Measurements from ENCODE around the gene ADRB2.

- TF ChIP-seq POLR2AphosphoS5 (IDR thresholded peaks at IDR 0.05; ENCODE audit: low read length): no peak
- no peak for TF ChIP-seq YY1 (IDR thresholded peaks at IDR 0.05; ENCODE audit: low read depth, low read length)
- no peak for TF ChIP-seq ZBTB33 (IDR thresholded peaks at IDR 0.05)
Observed at GRCh38 chr5:148786456-148786855, 40.0 kb upstream of the ADRB2 start.

Data from GM12878 (cell line).